ENCODE results near the gene ST3GAL3.

DNA sequence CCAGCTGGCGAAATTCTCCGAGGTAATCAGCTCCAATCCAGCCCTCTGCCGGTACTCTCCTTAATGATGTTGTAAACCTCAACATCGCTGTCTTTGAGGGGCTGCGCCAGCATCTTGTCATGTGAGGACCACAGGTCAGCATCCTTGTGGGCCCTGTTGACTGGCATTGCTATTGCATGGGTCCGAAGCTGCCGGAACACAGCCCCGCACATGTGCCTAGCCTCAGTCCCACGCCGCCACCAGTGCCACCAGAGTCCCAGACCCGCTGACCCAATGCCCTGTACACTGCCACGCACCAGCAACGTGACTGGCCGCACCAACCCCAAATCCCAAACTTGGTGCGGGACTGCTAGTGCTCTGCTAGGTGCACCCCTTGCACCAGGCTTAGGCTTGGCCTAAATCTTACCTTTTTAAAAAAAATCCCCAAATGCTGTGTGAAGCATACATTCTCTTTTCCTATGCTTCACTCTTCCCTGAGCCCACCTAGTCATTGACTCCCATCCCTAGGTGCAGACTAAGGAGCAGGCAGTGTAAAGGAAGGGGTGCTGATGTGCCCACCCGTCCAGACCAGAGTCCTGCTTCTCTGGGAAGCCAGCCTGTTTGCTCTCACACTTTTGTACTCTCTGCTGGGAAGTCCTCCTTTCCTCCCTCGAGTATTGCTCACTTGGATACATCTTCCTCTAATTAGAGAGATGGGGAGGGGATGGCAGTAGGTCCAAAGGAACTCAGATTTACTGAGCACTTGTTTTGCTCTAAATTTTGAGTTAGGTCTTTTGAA lies 144.4 kb downstream of the ST3GAL3 start:
- TF ChIP-seq TCF7L2 (IDR thresholded peaks at IDR 0.05; ENCODE audit: low read depth, low read length) (no peak), POLR2AphosphoS5 (IDR thresholded peaks at IDR 0.05; ENCODE audit: low read depth, low read length) (no peak), SIN3A (IDR thresholded peaks at IDR 0.05; ENCODE audit: borderline replicate concordance, insufficient read depth, low read depth, low read length) (no peak)
- TF ChIP-seq, protein P1, sequence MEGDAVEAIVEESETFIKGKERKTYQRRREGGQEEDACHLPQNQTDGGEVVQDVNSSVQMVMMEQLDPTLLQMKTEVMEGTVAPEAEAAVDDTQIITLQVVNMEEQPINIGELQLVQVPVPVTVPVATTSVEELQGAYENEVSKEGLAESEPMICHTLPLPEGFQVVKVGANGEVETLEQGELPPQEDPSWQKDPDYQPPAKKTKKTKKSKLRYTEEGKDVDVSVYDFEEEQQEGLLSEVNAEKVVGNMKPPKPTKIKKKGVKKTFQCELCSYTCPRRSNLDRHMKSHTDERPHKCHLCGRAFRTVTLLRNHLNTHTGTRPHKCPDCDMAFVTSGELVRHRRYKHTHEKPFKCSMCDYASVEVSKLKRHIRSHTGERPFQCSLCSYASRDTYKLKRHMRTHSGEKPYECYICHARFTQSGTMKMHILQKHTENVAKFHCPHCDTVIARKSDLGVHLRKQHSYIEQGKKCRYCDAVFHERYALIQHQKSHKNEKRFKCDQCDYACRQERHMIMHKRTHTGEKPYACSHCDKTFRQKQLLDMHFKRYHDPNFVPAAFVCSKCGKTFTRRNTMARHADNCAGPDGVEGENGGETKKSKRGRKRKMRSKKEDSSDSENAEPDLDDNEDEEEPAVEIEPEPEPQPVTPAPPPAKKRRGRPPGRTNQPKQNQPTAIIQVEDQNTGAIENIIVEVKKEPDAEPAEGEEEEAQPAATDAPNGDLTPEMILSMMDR (IDR thresholded peaks at IDR 0.05) = no peak
- TF ChIP-seq, protein P2, sequence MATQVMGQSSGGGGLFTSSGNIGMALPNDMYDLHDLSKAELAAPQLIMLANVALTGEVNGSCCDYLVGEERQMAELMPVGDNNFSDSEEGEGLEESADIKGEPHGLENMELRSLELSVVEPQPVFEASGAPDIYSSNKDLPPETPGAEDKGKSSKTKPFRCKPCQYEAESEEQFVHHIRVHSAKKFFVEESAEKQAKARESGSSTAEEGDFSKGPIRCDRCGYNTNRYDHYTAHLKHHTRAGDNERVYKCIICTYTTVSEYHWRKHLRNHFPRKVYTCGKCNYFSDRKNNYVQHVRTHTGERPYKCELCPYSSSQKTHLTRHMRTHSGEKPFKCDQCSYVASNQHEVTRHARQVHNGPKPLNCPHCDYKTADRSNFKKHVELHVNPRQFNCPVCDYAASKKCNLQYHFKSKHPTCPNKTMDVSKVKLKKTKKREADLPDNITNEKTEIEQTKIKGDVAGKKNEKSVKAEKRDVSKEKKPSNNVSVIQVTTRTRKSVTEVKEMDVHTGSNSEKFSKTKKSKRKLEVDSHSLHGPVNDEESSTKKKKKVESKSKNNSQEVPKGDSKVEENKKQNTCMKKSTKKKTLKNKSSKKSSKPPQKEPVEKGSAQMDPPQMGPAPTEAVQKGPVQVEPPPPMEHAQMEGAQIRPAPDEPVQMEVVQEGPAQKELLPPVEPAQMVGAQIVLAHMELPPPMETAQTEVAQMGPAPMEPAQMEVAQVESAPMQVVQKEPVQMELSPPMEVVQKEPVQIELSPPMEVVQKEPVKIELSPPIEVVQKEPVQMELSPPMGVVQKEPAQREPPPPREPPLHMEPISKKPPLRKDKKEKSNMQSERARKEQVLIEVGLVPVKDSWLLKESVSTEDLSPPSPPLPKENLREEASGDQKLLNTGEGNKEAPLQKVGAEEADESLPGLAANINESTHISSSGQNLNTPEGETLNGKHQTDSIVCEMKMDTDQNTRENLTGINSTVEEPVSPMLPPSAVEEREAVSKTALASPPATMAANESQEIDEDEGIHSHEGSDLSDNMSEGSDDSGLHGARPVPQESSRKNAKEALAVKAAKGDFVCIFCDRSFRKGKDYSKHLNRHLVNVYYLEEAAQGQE (IDR thresholded peaks at IDR 0.05; ENCODE audit: insufficient read depth in 1 of 2, low read depth in 2 of 2, low read length in 1 of 2) = no peak
